BLaER1 treated with 17β-estradiol and CSF1 and Interleukin-3, amounts not matched to agents 10 nM and 100 nM (cell line): Measurements from ENCODE around the gene PROZ.

ENCODE experiments used
- H3K27ac ChIP-seq, 11 experiments: shearing (Covaris generic); formaldehyde crosslinking; 2 replicates each; pipeline ENCODE4 v1.8.1; 2022
- H3K27me3 ChIP-seq, 11 experiments: shearing (Covaris generic); formaldehyde crosslinking; 2 replicates each; pipeline ENCODE4 v1.8.1; 2022
- H3K36me3 ChIP-seq, 11 experiments: shearing (Covaris generic); formaldehyde crosslinking; 2 replicates each; pipeline ENCODE4 v1.8.1; 2022
- H3K4me1 ChIP-seq, 10 experiments: shearing (Covaris generic); formaldehyde crosslinking; 2 replicates each; pipeline ENCODE4 v1.8.1; 2022
- H3K4me2 ChIP-seq, 11 experiments: shearing (Covaris generic); formaldehyde crosslinking; 2 replicates each; pipeline ENCODE4 v1.8.1; 2022
- H3K4me3 ChIP-seq, 10 experiments: shearing (Covaris generic); formaldehyde crosslinking; 2 replicates each; pipeline ENCODE4 v1.8.1; 2022
- H3K9ac ChIP-seq, 11 experiments: shearing (Covaris generic); formaldehyde crosslinking; 2 replicates each; pipeline ENCODE4 v1.8.1; 2022
- H3K9me3 ChIP-seq, 11 experiments: shearing (Covaris generic); formaldehyde crosslinking; replicated peaks in 1 of 11; 2 replicates each; pipeline ENCODE4 v1.8.1; 2022
- H4K20me1 ChIP-seq, 11 experiments: shearing (Covaris generic); formaldehyde crosslinking; 2 replicates each; pipeline ENCODE4 v1.8.1; 2022
- Cebpa-rat ChIP-seq, 11 experiments: shearing (Covaris generic); IDR thresholded peaks; 2 replicates each; pipeline ENCODE4 v1.8.1; 2022

The PROZ gene

GRCh38 chr13:113151745-113152690, 6.4 kb upstream of the PROZ start:
- peaks cover 6 to 15% (median 9%) of the 10 kb centered on the region in 11 experiments; a peak in 20 of 22 replicates for H3K9me3 ChIP-seq
- peak overlapping the region in 2 of 11 experiments; percentile 79 to 81; a peak in 3 of 22 replicates for H3K27ac ChIP-seq
- peak overlapping the region in 5 of 11 experiments; percentile 84 to 90 (median 88); a peak in 9 of 22 replicates for H3K4me2 ChIP-seq
- no peaks in the 10 kb centered on the region; a peak in 1 of 22 replicates for H4K20me1 ChIP-seq
- H3K27me3 ChIP-seq = peaks cover 0 to 26% (median 20%) of the 10 kb centered on the region in 11 experiments; a peak in 17 of 22 replicates
- TF ChIP-seq Cebpa-rat (IDR thresholded peaks at IDR 0.05) = no peak
- H3K4me3 ChIP-seq = 0 out of 20 replicates have a peak overlapping the region, but pooled peaks of 1 of the 10 experiments have one; percentile 9
- no peaks in the 10 kb centered on the region for H3K36me3 ChIP-seq
- peak overlapping the region in 2 of 11 experiments; percentile 5 to 72; a peak in 1 of 22 replicates for H3K9ac ChIP-seq
- peaks cover 17 to 37% (median 22%) of the 10 kb centered on the region in 10 experiments for H3K4me1 ChIP-seq

DNA sequence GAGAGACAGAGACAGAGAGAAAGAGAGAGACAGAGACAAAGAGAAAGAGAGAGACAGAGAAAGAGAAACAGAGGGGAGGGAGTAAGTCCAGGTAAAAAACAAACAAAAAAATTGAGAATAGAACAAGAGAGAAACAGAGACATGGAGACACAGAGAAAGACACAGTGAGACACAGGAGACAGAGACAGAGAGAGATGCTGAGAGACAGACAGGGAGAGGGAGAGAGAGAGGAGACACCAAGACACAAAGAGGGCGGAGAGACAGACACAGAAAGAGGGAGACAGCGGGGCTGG, 5.8 kb upstream of the PROZ start:
- peaks cover 6 to 15% (median 9%) of the 10 kb centered on the region in 11 experiments; a peak in 20 of 22 replicates for H3K9me3 ChIP-seq
- peaks cover 0 to 26% (median 20%) of the 10 kb centered on the region in 11 experiments; a peak in 17 of 22 replicates for H3K27me3 ChIP-seq
- H3K27ac ChIP-seq = peak overlapping the region in 2 of 11 experiments; percentile 79 to 81; a peak in 2 of 22 replicates
- peak overlapping the region in 10 of 11 experiments; percentile 80 to 93 (median 88); a peak in 20 of 22 replicates for H3K4me2 ChIP-seq
- peaks cover 17 to 37% (median 22%) of the 10 kb centered on the region in 10 experiments for H3K4me1 ChIP-seq
- TF ChIP-seq Cebpa-rat (IDR thresholded peaks at IDR 0.05) = no peak
- no peaks in the 10 kb centered on the region for H3K36me3 ChIP-seq
- peak overlapping the region in 1 of 10 experiments; percentile 42; a peak in 1 of 20 replicates for H3K4me3 ChIP-seq
- peak overlapping the region in 2 of 11 experiments; percentile 5 to 72; a peak in 1 of 22 replicates for H3K9ac ChIP-seq
- no peaks in the 10 kb centered on the region; a peak in 1 of 22 replicates for H4K20me1 ChIP-seq

GRCh38 chr13:113152984-113153809, 5.3 kb upstream of the PROZ start:
- H3K9me3 ChIP-seq = peaks cover 6 to 15% (median 9%) of the 10 kb centered on the region in 11 experiments; a peak in 20 of 22 replicates
- H3K27ac ChIP-seq = peak overlapping the region; percentile 40 to 81 (median 69); a peak in 21 of 22 replicates
- H3K27me3 ChIP-seq = peaks cover 0 to 26% (median 20%) of the 10 kb centered on the region in 11 experiments; a peak in 17 of 22 replicates
- H4K20me1 ChIP-seq = no peaks in the 10 kb centered on the region; a peak in 1 of 22 replicates
- H3K4me2 ChIP-seq = peak overlapping the region; percentile 80 to 96 (median 89)
- peak overlapping the region; percentile 32 to 78 (median 72); a peak in 21 of 22 replicates for H3K9ac ChIP-seq
- H3K36me3 ChIP-seq = no peaks in the 10 kb centered on the region
- H3K4me1 ChIP-seq = peaks cover 17 to 37% (median 22%) of the 10 kb centered on the region in 10 experiments
- no peak for TF ChIP-seq Cebpa-rat (IDR thresholded peaks at IDR 0.05)
- H3K4me3 ChIP-seq = peak overlapping the region; percentile 42 to 60 (median 48)

DNA sequence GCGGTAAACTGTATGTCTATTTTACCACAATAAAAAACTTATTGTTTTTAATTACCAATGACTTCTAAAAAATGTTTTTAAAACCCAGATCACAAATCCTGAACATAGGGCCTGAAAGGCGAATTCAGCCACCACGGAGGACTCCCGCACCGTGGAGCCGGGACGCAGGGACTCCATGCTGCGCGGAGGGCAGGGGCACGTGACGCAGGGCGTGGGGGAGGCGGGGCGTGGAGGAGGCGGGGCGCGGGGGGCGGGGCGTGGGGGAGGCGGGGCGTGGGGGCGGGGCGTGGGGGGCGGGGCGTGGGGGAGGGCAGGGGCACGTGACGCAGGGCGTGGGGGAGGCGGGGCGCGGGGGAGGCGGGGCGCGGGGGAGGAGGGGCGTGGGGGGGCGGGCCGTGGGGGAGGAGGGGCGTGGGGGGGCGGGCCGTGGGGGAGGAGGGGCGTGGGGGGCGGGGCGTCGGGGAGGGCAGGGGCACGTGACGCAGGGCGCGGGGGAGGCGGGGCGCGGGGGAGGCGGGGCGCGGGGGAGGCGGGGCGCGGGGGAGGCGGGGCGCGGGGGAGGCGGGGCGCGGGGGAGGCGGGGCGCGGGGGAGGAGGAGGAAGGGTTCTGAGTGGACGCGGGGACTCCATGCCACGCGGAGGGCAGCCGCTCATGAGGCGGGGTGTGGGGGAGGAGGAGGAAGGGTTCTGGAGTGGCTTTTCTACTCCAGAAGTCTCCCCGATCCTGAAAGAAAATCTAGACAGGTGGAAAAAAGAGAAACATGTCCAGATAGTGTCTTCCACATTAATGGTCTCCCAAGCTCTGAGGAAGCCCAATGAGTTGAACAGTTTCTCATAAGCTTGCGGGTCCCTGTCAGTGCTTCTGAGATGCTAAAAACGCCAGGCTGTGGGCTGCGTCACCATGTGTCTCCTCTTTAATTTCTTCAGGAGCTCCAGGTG, 4.4 kb upstream of the PROZ start:
- Histone ChIP-seq H4K20me1 (no peaks in the 10 kb centered on the region; a peak in 1 of 22 replicates), H3K27ac (peak overlapping the region; percentile 40 to 81 (median 71); a peak in 21 of 22 replicates), H3K4me2 (peak overlapping the region; percentile 80 to 96 (median 90)), H3K36me3 (no peaks in the 10 kb centered on the region), H3K9ac (peak overlapping the region; percentile 32 to 78 (median 72); a peak in 21 of 22 replicates), H3K4me1 (peaks cover 17 to 37% (median 22%) of the 10 kb centered on the region in 10 experiments), H3K9me3 (peaks cover 6 to 15% (median 9%) of the 10 kb centered on the region in 11 experiments; a peak in 20 of 22 replicates), H3K27me3 (peaks cover 0 to 26% (median 20%) of the 10 kb centered on the region in 11 experiments; a peak in 17 of 22 replicates), H3K4me3 (peak overlapping the region; percentile 43 to 68 (median 52))
- no peak for TF ChIP-seq Cebpa-rat (IDR thresholded peaks at IDR 0.05)

DNA sequence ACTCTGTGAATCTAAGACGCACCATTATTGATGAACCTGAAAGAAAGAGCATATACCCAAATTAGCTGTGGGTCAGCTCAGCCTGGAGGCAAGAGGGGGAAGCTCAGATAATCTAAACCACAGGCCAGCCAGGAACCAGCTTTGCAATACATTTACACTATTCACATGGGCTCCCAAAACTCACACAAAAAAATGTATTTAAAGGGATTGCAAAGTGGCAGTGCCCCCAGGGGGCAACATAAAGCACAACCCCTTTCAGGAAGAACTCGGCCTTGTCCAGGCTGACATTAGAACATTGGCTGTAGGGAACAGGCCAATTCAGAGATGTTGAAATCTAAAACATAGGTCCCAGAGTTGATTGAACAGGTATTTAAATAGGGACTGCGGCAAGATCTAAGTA, 3.2 kb upstream of the PROZ start:
- H3K36me3 ChIP-seq = no peaks in the 10 kb centered on the region
- no peak for TF ChIP-seq Cebpa-rat (IDR thresholded peaks at IDR 0.05)
- H3K27me3 ChIP-seq = peaks cover 2 to 34% (median 24%) of the 10 kb centered on the region in 11 experiments; a peak in 19 of 22 replicates
- no peak overlapping the region for H3K4me3 ChIP-seq
- no peak overlapping the region for H3K9ac ChIP-seq
- peak overlapping the region; percentile 70 to 90 (median 85); a peak in 18 of 22 replicates for H3K4me2 ChIP-seq
- peak overlapping the region in 1 of 11 experiments; percentile 46; a peak in 1 of 22 replicates for H3K27ac ChIP-seq
- no peaks in the 10 kb centered on the region; a peak in 1 of 22 replicates for H4K20me1 ChIP-seq
- H3K4me1 ChIP-seq = peaks cover 17 to 37% (median 22%) of the 10 kb centered on the region in 10 experiments
- peaks cover 6 to 15% (median 9%) of the 10 kb centered on the region in 11 experiments; a peak in 20 of 22 replicates for H3K9me3 ChIP-seq

GRCh38 chr13:113155982-113156655, 2.3 kb upstream of the PROZ start:
- TF ChIP-seq Cebpa-rat (IDR thresholded peaks at IDR 0.05) = no peak
- H3K9me3 ChIP-seq = peaks cover 6 to 15% (median 9%) of the 10 kb centered on the region in 11 experiments; a peak in 20 of 22 replicates
- no peak overlapping the region for H3K4me3 ChIP-seq
- H3K36me3 ChIP-seq = no peaks in the 10 kb centered on the region
- H4K20me1 ChIP-seq = peaks cover 0 to 3% (median 0%) of the 10 kb centered on the region in 11 experiments; a peak in 2 of 22 replicates
- no peak overlapping the region for H3K4me2 ChIP-seq
- H3K27me3 ChIP-seq = peaks cover 11 to 40% (median 33%) of the 10 kb centered on the region in 11 experiments
- peaks cover 17 to 38% (median 24%) of the 10 kb centered on the region in 10 experiments for H3K4me1 ChIP-seq
- H3K27ac ChIP-seq = no peak overlapping the region
- H3K9ac ChIP-seq = no peak overlapping the region
